Uterus (tissue), 2 donors: ENCODE measurements around the gene IQSEC1.

Experiments
- CTCF ChIP-seq, 4 experiments: fragments of 200-600 bp in 2 of 4; fragments of 450-650 bp in 2 of 4; sonication (generic) in 2 of 4; IDR thresholded peaks; one replicate each; pipeline ENCODE4 v1.5.1; 2016 to 2019; ENCODE audit warnings: antibody characterized with exemption in 4 of 4, mild to moderate bottlenecking in 2 of 4, moderate library complexity in 1 of 4
- POLR2A ChIP-seq, 2 donors: fragments of 450-650 bp; IDR thresholded peaks; one replicate each; pipeline ENCODE4 v1.6.1; 2016; ENCODE audit warnings: antibody characterized with exemption in 2 of 2, mild to moderate bottlenecking in 1 of 2, moderate library complexity in 1 of 2

GRCh38 chr3:12931273-12931905 is 141.8 kb downstream of the IQSEC1 start:
- TF ChIP-seq CTCF (IDR thresholded peaks at IDR 0.05) (no peak), POLR2A (IDR thresholded peaks at IDR 0.05) (no peak)
